ENCODE data around the gene LAG3. TPM values are rescaled to one million over a fixed set of nuclear protein-coding genes. Genes with fewer than 3 reads are reported as not detected.
A peak's percentile ranks its signal among the peaks of the same experiment; 100 is the strongest.

LAG3 gene
- 1 to 10 TPM; 1.2 to 4.0 (median 2.9) TPM for total RNA-seq

- Histone ChIP-seq H3K4me3 (peak within 1 kb of the TSS in 2 of 4 donors; percentile 16 to 32), H3K4me1 (peaks cover 3 to 66% (median 31%) of the 10 kb centered on the region in 4 donors), H3K27me3 (no peaks in the 10 kb centered on the region), H3K36me3 (peaks cover 0 to 41% (median 0%) of the 10 kb centered on the region in 3 donors), H3K27ac (peak within 1 kb of the TSS in 3 of 4 donors; percentile 59 to 96 (median 75)), H3K9me3 (no peaks in the 10 kb centered on the region)
- DNase-seq (ENCODE audit: low spot score in 2 of 2): no peak
- TF ChIP-seq CTCF (IDR thresholded peaks at IDR 0.05) (no peak), POLR2A (IDR thresholded peaks at IDR 0.05) (no peak), EP300 (IDR thresholded peaks at IDR 0.05) (no peak)
- 36 to 47% methylated on average over 15 of the region's 15 CpGs for WGBS, 2 donors
Measured at GRCh38 chr12:6772331-6772695, at the start of gene LAG3. Gene LAG3, plus strand, starts transcription at chr12:6772520. Its CDS starts 333 bp downstream, at chr12:6772853.

GRCh38 chr12:6722863-6723262 lies 49.5 kb upstream of the LAG3 start:
- WGBS, 2 donors: 71 to 79% methylated on average over 3 of the region's 3 CpGs

GRCh38 chr12:6723607-6724408 lies 48.5 kb upstream of the LAG3 start, which contains the start of gene COPS7A:
Gene COPS7A, plus strand, starts transcription at chr12:6724046. Its CDS starts 611 bp downstream, at chr12:6724657.
- Histone ChIP-seq H3K4me3 (peak within 1 kb of the TSS; percentile 52 to 76 (median 68)), H3K27me3 (no peaks in the 10 kb centered on the region), H3K4me1 (peaks cover 0 to 23% (median 11%) of the 10 kb centered on the region in 4 donors), H3K27ac (peak within 1 kb of the TSS; percentile 32 to 93 (median 86)), H3K36me3 (peaks cover 0 to 24% (median 5%) of the 10 kb centered on the region in 3 donors), H3K9me3 (no peaks in the 10 kb centered on the region)
- DNase-seq (ENCODE audit: low spot score in 2 of 2): peak; percentile 89 to 92
- 0 to 1% methylated on average over 28 to 39 of the region's 49 CpGs for WGBS, 2 donors
- TF ChIP-seq CTCF (IDR thresholded peaks at IDR 0.05) (peak in 1 of 5 experiments; percentile 42), POLR2A (IDR thresholded peaks at IDR 0.05) (peak in 1 of 2 donors; percentile 47), EP300 (IDR thresholded peaks at IDR 0.05) (peak; percentile 88 to 91)

More at GRCh38 chr12:6722863-6723262, 49.5 kb upstream of the LAG3 start:
- no peak overlapping the region for H3K4me3 ChIP-seq
- peaks cover 0 to 23% (median 11%) of the 10 kb centered on the region in 4 donors for H3K4me1 ChIP-seq
- H3K27me3 ChIP-seq: no peaks in the 10 kb centered on the region
- H3K27ac ChIP-seq: no peak overlapping the region
- peaks cover 0 to 15% (median 0%) of the 10 kb centered on the region in 3 donors for H3K36me3 ChIP-seq
- H3K9me3 ChIP-seq: no peaks in the 10 kb centered on the region
- TF ChIP-seq EP300 (IDR thresholded peaks at IDR 0.05) (no peak), CTCF (IDR thresholded peaks at IDR 0.05) (no peak), POLR2A (IDR thresholded peaks at IDR 0.05) (no peak)
- no peak for DNase-seq (ENCODE audit: low spot score in 2 of 2)

- no peaks in the 10 kb centered on the region for H3K27me3 ChIP-seq
- H3K4me1 ChIP-seq: peaks cover 0 to 23% (median 11%) of the 10 kb centered on the region in 4 donors
- peak overlapping the region; percentile 32 to 93 (median 86) for H3K27ac ChIP-seq
- TF ChIP-seq CTCF (IDR thresholded peaks at IDR 0.05): no peak
- TF ChIP-seq EP300 (IDR thresholded peaks at IDR 0.05): no peak
- TF ChIP-seq POLR2A (IDR thresholded peaks at IDR 0.05): no peak
- WGBS, 2 donors: 6 to 14% methylated on average over 10 of the region's 10 CpGs
- no peaks in the 10 kb centered on the region for H3K9me3 ChIP-seq
- peak overlapping the region; percentile 52 to 76 (median 68) for H3K4me3 ChIP-seq
- no peak for DNase-seq (ENCODE audit: low spot score in 2 of 2)
- peaks cover 0 to 30% (median 11%) of the 10 kb centered on the region in 3 donors for H3K36me3 ChIP-seq
Measured at GRCh38 chr12:6724409-6724797, 47.9 kb upstream of the LAG3 start.

GRCh38 chr12:6725350-6725749 lies 47.0 kb upstream of the LAG3 start:
- 88 to 90% methylated on average over 7 of the region's 7 CpGs for WGBS, 2 donors
- no peak for DNase-seq (ENCODE audit: low spot score in 2 of 2)
- Histone ChIP-seq H3K36me3 (peaks cover 0 to 40% (median 20%) of the 10 kb centered on the region in 3 donors), H3K4me3 (no peak overlapping the region), H3K27ac (no peak overlapping the region), H3K27me3 (no peaks in the 10 kb centered on the region), H3K4me1 (peaks cover 0 to 23% (median 11%) of the 10 kb centered on the region in 4 donors), H3K9me3 (no peaks in the 10 kb centered on the region)
- TF ChIP-seq CTCF (IDR thresholded peaks at IDR 0.05) (no peak), POLR2A (IDR thresholded peaks at IDR 0.05) (no peak), EP300 (IDR thresholded peaks at IDR 0.05) (no peak)
